ENCODE data around the gene AMIGO1.

GRCh38 chr1:109543988-109544735 is 34.6 kb upstream of the AMIGO1 start:
- TF ChIP-seq POLR2A (IDR thresholded peaks at IDR 0.05; ENCODE audit: low read depth, low read length) (no peak), POLR2AphosphoS5 (IDR thresholded peaks at IDR 0.05; ENCODE audit: low read depth, low read length) (no peak)

Measured in GM12892 (cell line).